Stimulated activated CD4-positive, alpha-beta T cell treated with anti-CD3 and anti-CD28 coated beads, Interleukin-4, amount 100 ng/mL, for 4 hours (primary cell): ENCODE measurements around the gene HOXB2.

Experiments
- DNase-seq, 2 experiments: peaks; one replicate each; pipeline ENCODE4 v3.0.0-alpha.2; 2020

Gene HOXB2

DNA sequence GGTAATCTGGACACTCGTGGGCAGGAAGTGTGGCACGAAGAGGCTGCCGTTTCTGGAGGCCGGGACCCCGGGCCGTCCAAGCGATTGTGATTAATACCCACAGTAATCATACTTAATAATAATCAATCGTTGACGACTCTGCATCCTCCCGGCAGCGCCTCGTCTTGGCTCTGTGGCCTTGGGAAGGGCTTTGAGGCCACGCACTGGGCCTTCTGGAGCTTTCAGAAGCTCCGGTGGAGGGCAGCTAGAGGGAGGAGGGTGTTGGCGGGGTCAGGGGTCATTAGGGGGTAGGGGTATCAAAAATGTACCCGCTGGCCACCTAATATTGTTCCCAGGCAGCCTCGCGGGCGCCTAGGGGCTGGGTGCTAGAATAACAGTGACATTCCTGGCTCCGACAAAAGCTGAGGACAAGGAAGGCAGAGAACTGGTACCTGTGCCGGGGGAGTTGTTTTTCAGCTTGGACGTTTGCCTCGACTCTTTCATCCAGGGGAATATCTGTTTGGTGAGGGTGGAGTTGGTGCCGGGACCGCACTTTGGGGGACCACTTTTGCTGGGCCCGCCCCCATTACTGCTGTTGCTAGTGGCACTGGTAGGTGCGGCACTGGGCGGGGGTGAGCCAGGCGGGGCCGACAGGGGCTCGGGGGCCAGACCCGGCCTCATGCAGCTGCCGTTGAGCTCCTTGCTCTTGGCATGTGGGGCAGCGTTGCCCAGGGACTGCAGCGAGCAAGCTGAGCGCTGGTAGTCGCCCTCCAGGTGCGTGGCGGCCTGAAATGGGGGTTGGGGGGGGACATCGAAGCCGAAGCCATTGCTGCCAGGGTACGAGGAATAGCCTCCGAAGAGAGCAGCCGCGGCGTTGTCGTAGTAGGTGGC lies 6.9 kb upstream of the HOXB2 start:
- DNase-seq, result no peak

- no peak for DNase-seq
These were observed 6.3 kb upstream of the HOXB2 start for GRCh38 chr17:48551214-48551555.

GRCh38 chr17:48550502-48551213 lies 5.7 kb upstream of the HOXB2 start:
- DNase-seq, result no peak

GRCh38 chr17:48549914-48550501 lies 5.1 kb upstream of the HOXB2 start:
- no peak for DNase-seq

- DNase-seq, result no peak
These were observed 4.3 kb upstream of the HOXB2 start for GRCh38 chr17:48549281-48549630.

DNA sequence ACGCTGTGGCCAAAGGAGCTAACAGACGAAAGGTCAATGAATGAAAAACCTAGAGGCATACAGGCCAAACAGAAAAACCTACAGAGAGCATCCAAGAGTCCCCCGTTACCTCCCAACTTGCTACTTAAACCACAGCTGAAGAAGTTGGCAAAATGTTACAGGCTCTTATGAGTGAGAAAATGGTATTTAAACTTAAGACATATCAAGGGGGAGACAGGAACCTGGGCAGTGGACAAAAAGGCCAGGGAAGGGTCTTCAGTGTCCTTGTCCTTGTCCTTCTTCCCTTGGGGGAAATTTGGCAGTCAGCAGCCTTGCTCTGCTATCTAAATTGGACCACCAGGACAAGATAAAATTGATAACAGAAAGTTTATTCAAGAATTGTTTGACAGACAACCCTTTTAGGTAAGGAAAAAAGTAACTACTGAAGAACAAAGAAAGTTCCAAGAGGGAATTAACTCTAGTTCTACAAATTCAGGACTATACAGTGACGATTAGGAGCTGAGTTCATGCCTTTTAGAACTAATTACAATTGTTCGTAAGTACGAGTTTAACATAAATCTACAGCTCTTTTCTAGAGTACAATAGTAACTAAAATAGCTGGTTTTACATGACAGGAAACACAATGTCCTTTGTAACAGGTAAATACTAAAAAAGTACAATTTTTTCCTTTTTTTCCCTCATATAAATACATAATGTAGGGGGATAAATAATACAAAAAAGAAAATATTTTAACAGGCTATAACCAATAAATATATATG lies 3.8 kb upstream of the HOXB2 start:
- no peak for DNase-seq

DNA sequence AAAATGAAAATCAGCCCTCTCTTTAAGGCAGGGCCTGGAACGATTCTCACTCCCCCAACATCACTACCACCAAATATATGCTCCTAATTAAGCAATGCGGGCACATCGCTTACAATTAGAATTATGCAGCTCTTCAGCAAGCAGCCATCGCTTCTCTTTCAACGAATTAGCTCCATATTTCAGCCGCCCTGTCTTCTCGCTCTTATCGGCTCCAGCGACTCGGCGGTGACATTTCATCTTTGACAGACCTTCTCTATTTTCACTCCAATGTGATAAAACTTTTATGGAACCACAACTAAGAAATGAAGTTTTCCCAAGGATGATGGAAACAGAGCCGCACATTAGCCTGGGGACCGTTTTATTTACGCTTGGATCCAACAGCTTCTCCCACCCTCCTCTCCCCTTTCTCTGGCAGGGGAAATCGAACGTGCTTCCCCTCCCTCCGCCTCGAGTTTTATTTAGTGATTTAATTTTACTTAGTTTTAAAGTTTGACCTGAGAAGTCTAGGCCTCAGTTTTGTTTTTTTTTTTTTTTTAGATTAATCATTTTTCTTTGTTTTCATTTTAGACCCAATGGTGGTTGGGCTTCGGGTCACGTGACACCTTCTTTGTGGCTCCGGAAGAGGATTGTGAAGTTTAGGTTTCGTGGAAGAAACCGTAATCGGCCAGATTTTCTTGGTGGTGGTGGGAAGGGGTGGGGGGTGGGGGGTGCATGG lies 3.1 kb upstream of the HOXB2 start:
- DNase-seq, result peak in 1 of 2 experiments; percentile 36

- no peak for DNase-seq
These were observed 2.3 kb upstream of the HOXB2 start for GRCh38 chr17:48546924-48547807.

DNA sequence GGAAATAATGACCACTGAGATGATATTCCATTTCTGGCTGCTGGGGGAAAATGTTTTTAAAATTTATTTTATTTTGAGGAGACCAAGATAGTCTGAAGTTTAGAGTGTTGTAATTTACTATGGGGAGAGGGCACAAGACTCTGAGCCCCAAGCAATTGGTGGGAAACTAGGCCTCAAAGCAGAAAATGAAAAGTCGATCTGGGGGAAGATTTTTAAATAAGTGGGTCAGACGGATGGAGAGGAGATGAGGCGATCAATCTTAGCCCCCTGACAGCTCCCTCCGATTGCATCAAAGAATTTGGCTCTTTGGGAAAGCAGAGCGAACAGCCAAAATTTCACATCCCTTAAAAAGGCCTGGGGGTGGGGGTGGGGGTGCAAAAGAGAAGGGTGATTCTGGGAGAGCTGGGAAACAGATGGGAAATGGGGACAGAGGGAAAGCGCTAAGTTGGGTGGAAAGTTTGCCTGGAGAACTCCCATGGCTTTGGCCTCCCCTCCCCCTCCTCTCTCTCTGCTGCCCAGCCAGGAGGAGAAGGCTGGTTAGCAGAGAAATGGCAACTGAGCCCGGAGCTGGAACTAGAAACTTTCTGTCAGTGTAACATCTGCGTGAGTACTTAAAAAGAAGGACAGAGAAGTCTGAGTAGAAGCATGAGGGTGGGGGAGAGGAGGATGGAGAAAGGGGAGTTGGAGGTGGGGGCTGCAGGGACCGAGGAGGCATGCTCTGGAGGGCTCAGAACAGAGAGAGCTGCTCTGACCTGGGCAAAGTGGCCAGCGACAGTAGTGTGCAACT lies 1.4 kb upstream of the HOXB2 start:
- no peak for DNase-seq

DNA sequence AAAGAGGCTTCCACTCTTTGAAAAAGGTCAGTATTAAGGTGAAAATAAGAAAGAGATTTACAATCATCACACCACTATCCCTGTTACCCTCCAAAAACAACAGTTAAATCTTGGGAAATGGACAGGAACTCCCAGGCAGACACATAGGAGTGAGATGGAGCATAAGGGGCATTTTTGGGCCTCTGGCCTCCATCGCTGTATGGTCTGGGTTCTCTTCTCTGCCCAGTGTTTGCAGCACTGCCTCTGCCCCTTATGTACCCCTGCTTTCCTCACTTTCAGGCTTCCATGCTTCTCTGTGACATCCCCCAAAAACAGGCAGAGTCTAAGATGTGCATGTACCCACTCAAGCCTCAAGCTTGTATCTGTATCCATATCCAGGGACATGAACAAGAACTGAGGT lies 630 bp upstream of the HOXB2 start:
- no peak for DNase-seq

- DNase-seq, result peak; percentile 23 to 33
These were observed 424 bp downstream of the HOXB2 start for GRCh38 chr17:48544349-48545021.

GRCh38 chr17:48543854-48544348 lies 1.0 kb downstream of the HOXB2 start:
- peak; percentile 32 to 56 for DNase-seq

- DNase-seq, result peak; percentile 33 to 53
These were observed 1.6 kb downstream of the HOXB2 start for GRCh38 chr17:48543107-48543853.

GRCh38 chr17:48542698-48543106 lies 2.2 kb downstream of the HOXB2 start:
- no peak for DNase-seq

DNA sequence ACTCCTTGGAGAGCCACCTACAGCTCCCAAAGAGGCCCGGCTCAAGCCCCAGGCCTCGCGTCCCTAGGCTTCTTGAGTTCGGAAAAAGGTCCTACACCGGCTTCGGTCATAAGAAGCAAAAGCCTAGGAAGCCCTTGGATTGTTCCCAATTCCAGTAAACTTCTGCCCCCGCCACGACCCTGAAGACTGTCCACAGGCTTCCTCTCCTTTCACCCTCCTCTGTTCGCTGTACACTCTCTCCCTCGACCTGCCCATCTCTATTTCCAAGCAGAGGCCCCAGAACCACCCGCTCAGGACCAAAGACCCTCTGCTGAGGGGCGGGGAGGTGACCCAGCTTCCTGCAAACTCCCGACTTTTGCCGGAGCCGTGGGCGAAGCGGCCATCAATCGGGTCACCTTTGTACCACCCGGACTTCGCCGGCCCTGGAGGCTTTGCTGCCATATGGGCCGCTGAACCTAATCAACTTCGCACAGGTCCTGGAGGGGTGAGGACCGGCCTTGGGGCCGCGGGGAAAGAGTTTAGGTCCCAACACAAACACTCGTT lies 2.7 kb downstream of the HOXB2 start:
- peak; percentile 6 to 27 for DNase-seq

DNA sequence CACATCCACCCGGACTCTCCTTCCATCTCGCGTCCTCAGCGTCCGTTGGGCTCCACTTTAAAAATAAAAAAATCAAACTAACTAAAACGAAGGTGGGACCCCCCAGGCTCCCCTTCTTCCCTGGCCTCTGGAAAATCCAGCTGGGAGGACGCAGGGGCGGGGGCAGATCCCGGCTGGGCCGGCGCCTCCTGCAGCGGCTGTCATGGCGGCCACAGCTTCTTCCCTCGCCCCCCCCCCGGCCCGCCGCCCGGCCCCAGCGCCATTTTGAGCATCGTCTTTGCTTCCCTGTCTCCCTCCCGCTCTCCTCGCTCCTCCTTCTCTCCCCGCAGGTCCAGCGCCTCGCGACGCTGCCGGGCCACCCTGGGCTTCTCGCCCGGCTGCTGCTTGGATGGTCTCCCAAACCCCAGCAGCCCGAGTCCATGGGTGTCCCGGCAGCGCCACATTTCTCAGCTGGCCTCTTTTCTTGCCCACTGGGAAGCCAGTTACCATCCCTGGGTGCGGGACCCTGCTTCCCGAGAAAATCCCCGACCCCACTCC lies 3.3 kb downstream of the HOXB2 start:
- DNase-seq, result peak; percentile 19 to 46

GRCh38 chr17:48541036-48541576 lies 3.8 kb downstream of the HOXB2 start:
- no peak for DNase-seq

GRCh38 chr17:48540213-48540612 lies 4.7 kb downstream of the HOXB2 start:
- DNase-seq, result no peak
